HG02884 (cell line): Measurements from ENCODE around the gene DLX5.

Source experiments
- ATAC-seq: cut with Tn5 transposase; IDR thresholded peaks from one replicate; pipeline ENCODE4 v1.9.1; 2021; ENCODE audit warnings: mild to moderate bottlenecking, moderate library complexity; ENCODE audit not compliant: unreplicated experiment

DLX5 gene

GRCh38 chr7:97006055-97006815 lies 18.4 kb downstream of the DLX5 start:
- ATAC-seq = peak; percentile 48

GRCh38 chr7:97005183-97006054 lies 19.2 kb downstream of the DLX5 start, which contains the start of gene DLX6:
TSS of gene DLX6 (plus strand) at chr7:97005553. CDS start at chr7:97005978, 425 bp downstream.
- no peak for ATAC-seq

- no peak for ATAC-seq
These were observed 20.1 kb downstream of the DLX5 start for GRCh38 chr7:97004247-97005182.

GRCh38 chr7:97003262-97004246 lies 21.1 kb downstream of the DLX5 start:
- ATAC-seq = no peak

- no peak for ATAC-seq
These were observed 21.9 kb downstream of the DLX5 start for GRCh38 chr7:97002555-97003261.

- ATAC-seq = no peak
These were observed 22.7 kb downstream of the DLX5 start for GRCh38 chr7:97001656-97002554.

GRCh38 chr7:97001221-97001620 lies 23.4 kb downstream of the DLX5 start:
- no peak for ATAC-seq

GRCh38 chr7:96998744-96999143 lies 25.9 kb downstream of the DLX5 start:
- no peak for ATAC-seq

GRCh38 chr7:96998333-96998732 lies 26.3 kb downstream of the DLX5 start:
- ATAC-seq = no peak

GRCh38 chr7:96997512-96998032 lies 27.1 kb downstream of the DLX5 start:
- no peak for ATAC-seq

GRCh38 chr7:96996958-96997511 lies 27.6 kb downstream of the DLX5 start:
- no peak for ATAC-seq

- no peak for ATAC-seq
These were observed 28.3 kb downstream of the DLX5 start for GRCh38 chr7:96996111-96996957.

GRCh38 chr7:96995406-96996110 lies 29.1 kb downstream of the DLX5 start:
- no peak for ATAC-seq

GRCh38 chr7:96993980-96994379 lies 30.7 kb downstream of the DLX5 start:
- no peak for ATAC-seq

GRCh38 chr7:96993094-96993865 lies 31.4 kb downstream of the DLX5 start:
- no peak for ATAC-seq
